Measurements from ENCODE around the gene MROH2A.
"Not testable (repeated sequence)": the region's sequence is repeated elsewhere in the genome, so short reads cannot be mapped to it uniquely, and the experiment has no call there.

MROH2A gene, protein sequence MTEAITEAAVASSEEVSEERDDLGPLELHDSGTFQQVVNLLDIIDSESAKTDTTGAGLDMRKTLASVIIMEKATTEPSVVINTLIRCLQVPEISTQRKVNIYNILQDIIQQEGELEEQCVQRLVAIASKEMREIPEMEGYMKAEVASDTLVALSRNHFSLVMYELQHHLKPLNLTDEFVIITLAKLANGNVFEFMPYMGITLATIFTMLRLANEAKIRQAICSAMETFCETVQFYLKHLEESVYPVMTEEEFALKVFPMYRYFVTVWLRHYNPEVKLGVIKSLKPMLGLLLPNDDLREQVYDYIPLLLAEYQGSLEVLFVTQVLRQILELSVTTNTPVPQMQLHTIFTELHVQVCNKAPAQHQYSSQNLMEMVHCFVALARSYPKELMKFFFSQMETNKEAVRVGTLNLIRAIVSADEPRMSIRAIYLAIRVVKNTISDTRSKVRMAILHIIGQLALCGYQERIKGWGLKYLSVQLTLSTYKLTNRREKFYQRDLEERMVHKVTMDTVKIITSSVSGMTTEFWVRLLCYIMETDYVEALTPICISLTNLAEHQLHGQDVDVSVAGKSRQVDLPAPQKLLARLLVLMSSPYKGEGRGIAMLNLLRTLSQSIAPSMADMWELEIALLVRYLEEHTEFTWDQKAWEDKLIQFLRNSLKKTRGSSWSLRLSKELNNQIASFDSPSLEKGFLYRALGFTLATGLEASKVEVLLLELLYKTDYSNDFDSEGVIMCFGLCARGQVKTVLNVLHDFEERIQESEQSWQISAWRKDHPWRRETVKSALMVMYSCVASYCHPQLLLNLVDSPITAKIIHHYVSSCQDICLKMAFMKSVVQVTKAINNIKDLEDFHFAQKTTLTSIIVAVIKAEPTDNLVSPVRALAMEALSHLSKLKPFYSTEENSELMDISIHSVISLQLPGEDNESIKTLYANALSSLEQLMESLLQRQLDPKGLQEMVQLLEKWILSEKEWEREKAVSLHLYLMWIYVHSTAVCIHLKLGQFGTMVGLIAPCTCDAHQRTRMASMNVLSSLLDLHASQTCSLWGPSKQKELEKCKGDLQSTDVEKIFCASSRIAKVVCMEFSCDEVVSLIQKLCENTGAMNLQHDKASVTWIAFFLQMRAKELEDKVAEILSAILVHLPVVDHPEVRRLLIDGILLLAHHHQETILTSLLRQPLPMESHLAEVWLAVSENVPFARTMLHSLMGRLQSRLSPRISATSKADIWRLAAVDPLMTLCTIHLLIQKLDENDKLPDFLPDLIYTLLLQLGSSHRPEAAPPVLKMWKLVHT (N-terminal part only)

DNA sequence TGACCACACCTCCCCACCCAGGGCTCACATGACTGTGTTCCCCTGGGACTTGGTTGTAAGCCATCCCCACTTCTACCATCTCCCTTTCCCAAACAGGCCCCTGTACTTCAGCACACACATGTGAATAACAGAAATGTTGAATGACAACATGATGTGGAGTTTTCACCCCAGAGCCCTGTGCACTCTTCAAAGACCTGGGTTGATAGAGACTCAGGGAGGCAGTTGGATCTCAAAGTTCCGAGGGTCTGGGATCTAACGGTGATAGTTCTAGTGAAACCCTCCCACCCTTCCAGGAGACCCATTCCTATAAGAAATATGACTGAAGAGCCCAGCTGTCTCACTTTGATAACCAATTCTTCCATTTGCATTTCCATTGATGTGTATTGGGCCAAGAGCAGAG lies at the start of gene MROH2A:
Gene MROH2A (plus strand): TSS at position 301 of the 400 bp plus-strand sequence. CDS start 1,029 bp downstream, outside the sequence.
- DNase-seq, result no peak

DNA sequence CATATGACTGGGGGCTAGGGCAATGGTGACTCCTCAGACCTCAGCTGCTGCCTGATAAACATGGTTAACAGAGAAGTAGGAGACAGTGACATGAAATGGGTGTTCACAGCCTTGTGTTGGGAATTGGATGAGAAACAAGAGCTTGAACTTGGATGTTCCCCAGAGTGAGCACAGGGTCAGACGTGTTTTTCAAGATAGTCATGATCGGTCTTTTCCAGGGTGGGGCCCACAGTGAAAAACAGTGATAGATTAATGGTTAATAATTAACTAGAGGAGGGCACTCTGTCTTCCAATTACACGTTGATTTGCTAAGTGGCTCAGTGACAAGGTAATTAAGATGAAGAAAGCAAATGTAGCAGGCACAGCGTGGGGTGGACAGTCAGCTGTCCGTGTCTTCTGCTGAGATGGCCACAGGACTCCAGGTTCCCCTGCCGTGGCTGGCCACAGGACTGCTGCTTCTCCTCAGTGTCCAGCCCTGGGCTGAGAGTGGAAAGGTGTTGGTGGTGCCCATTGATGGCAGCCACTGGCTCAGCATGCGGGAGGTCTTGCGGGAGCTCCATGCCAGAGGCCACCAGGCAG lies 49.3 kb upstream of the MROH2A start, which contains the start of gene UGT1A3:
Gene UGT1A3 (plus strand): TSS at position 320 of the 579 bp plus-strand sequence. CDS start 85 bp downstream, at position 405.
- DNase-seq, result no peak

DNA sequence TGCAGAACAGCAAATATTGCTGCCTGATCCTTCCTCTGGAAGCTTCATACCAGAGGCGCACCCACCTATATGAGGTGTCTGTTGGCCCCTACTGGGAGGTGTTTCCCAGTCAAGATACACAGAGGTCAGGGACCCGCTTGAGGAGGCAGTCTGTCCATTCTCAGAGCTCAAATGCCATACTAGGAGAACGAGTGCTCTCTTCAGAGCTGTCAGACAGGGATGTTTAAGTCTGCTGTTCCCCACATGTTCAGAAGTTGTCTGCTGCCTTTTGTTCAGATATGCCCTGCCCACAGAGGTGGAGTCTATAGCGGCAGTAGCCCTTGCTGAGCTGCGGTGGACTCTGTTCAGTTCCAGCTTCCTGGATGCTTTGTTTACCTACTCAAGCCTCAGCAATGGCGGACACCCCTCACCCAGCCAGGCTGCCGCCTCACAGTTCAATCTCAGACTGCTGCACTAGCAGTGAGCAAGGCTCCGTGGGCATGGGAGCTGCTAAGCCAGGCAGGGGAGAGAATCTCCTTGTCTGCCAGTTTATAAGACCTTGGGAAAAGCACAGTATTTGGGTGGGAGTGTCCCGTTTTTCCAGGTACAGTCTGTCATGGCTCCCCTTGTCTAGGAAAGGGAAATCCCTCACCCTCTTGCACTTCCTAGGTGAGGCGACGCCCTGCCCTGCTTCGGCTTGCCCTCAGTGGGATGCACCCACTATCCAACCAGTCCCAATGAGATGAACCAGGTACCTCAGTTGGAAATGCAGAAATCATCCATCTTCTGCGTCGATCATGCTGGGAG lies 41.1 kb upstream of the MROH2A start:
- DNase-seq, result not testable (repeated sequence)

DNA sequence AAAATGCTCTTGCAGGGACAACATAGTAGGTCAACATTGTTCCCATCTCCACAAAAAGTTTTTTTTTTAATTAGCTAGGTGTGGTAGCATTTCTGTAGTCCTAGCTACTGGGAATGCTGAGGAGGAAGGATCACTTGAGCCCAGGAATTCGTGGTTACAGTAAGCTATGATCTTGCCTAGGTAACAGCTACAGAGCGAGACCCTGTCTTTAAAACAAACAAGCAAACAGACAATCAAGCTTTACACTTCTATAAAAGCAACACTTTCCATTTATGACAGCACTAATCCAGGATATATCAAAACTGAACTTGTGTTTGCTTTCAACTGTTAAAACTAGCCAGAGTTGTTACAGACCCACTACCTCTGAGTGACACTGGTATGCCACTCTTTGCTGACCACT lies 37.3 kb upstream of the MROH2A start:
- no peak for DNase-seq

DNA sequence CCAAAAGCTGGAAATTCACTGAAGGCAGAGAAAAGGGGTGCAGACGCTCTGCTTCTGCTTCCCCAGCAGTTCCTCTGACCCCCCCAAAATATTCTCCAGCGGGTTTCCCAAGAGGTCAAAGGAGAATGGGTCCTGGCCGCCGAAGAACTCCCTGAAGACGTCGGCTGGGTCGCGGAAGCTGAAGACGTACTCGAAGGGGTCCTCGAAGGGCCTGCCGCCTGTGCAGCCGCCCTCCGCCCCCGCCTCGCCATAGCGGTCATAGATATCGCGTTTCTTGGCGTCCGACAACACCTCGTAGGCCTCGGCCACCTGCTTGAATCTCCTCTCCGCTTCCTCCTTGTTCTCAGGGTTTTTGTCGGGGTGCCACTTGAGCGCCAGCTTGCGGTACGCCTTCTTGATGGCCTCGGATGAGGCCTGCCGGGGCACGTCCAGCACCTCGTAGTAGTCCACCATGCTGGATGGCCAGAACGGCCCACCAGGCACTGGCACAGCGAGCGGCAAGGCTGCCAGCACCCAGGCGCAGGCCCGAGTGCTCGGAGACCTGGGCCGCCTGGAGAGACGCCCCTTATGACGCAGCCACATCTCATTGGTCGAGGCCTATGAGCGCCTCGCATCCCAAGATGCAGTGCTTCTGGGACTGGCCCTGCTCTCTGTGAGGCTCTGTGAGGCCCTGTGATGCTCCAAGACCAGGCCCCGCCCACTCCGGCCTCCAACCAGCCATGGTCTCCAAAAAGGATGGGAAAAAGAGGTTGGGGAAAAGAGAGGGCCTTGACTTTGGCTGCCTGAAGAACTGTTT lies 34.5 kb upstream of the MROH2A start:
- DNase-seq, result no peak

DNA sequence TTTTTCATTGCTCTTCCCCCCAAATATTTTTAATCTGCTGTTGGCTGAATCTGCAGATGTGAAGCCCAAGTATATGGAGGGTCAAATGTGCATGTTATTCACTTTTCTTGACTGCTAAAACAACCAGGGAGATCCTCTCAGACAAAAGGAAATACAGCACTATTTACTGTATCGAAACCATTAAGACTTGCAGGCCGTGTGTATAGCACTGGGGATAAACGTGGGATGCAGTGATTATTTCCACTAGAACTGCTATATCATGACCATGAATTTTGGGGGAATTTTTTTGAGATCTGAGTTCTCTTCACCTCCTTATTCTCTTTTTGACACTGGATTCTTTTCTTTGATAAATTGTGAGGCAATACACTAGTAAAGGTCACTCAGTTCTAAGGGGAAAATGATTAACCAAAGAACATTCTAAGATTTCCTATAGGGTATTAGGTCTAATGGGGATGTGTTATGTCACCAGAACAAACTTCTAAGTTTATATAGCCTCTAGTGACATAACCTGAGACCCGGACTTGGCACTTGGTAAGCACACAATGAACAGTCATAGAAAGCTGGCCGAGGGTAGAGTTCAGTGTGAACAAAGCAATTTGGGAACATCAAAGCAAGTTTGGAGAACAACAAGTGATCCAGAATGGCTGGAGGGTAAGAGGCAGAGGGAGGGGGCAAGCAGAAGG lies 32.9 kb upstream of the MROH2A start:
- DNase-seq, result no peak

DNA sequence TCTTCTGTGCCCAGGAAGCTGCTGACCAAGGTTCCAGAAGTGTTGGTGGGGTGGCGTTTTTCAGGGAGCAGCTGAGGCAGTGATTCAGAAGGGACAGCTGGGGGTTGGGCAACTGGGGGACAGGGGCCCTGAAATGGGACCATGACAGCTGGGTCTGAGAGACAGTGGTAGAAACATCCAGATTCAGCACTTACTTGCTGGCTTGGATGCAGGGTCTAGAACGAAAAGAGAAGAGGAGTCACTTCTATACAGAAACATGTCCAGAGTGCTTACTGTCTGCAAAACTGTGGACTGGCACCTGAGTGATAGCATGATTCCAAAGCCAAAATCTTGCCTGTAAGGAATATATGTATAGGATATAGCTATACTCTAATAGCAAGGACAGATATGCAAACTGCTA lies 32.3 kb upstream of the MROH2A start:
- DNase-seq, result not testable (repeated sequence)

DNA sequence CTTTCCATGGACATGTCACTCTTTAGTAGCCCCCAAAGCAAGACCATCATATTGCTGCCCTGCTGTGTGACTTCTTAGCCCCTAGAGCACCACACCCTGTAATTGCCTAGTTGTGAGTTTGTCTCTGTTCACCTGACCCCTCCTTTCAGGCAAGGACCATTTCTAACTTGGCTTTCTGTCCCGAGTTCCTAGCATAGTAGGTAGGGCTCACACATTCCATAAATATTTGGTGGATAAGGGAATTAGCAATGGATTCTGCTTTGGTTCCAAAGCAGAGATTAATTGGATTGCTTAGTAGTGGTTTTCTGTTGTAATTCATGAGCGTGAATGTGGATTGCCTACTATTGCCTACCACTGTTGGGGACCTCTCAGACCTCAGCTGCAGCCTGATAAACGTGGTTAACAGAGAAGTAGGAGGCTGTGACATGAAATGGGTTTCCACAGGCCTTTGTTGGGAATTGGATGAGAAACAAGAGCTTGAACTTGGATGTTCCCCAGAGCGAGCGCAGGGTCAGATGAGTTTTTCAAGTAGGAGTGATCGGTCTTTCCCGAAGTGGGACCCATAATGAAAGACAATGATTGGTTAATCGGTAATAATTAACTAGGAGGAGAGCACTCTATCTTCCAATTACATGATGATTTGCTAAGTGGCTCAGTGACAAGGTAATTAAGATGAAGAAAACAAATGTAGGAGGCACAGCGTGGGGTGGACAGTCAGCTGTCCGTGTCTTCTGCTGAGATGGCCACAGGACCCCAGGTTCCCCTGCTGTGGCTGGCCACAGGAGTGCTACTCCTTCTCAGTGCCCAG lies 31.5 kb upstream of the MROH2A start:
- DNase-seq, result no peak

DNA sequence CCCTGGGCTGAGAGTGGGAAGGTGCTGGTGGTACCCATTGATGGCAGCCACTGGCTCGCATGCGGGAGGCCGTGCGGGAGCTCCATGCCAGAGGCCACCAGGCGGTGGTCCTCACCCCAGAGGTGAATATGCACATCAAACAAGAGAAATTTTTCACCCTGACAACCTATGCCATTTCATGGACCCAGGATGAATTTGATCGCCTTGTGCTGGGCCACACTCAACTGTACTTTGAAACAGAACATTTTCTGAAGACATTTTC lies 30.9 kb upstream of the MROH2A start:
- no peak for DNase-seq

DNA sequence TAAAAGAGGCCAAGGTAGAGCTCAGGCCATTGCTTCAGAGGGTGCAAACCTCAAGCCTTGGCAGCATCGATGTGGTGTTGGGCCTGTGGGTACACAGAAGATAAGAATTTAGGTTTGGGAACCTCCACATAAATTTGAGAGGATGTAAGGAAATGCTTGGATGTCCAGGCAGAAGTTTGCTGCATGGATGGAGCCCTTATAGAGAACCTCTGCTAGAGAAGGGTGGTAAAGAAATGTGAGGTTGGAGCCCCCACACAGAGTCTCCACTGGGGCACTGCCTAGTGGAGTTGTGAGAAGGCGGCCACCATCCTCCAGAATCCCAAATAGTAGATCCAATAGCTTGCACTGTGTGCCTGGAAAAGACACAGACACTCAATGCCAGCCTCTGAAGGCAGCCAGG lies 27.4 kb upstream of the MROH2A start:
- DNase-seq, result not testable (repeated sequence)

DNA sequence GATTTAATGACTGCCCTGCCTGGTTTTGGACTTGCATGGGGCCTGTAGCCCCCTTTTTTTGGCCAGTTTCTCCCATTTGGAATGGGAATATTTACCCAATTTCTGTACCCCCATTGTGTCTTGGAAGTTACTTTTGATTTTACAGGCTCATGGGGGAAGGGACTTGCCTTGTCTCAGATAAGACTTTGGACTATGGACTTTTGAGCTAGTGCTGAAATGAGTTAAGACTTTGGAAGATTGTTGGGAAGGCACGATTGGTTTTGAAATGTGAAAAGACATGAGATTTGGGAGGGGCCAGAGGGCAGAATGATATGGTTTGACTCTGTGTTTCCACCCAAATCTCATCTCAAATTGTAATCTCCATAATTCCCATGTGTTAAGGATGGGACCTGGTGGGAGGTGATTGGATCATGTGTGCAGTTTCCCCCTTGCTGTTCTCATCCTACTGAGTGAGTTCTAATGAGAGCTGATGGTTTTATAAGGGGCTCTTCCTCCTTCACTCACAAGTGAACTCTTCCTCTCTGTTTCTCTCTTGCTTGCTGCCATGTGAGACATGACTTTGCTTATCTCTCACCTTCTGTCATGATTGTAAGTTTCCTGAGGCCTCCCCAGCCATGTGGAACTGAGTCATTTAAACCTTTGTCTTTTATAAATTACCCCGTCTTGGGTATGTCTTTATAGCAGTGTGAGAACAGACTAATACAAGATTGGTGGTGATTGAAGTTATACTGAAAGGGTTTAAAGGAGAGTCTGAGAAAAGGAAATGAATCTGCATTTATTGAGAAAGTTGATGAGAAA lies 26.7 kb upstream of the MROH2A start:
- not testable (repeated sequence) for DNase-seq

DNA sequence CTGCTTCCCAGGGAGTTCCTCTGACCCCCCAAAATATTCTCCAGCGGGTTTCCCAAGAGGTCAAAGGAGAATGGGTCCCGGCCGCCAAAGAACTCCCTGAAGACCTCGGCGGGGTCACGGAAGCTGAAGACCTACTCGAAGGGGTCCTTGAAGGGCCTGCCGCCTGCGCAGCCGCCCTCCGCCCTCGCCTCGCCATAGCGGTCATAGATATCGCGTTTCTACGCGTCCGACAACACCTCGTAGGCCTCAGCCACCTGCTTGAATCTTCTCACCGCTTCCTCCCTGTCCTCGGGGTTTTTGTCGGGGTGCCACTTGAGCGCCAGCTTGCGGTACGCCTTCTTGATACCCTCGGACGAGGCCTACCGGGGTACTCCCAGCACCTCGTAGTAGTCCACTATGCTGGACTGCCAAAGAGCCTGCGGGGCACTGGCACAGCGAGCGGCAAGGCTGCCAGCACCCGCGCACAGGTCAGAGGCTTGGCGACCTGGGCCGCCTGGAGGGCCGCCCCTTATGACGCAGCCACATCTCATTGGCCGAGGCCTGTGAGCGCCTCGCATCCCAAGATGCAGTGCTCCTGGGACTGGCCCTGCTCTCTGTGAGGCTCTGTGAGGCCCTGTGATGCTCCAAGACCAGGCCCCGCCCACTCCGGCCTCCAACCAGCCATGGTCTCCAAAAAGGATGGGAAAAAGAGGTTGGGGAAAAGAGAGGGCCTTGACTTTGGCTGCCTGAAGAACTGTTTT lies 23.1 kb upstream of the MROH2A start:
- no peak for DNase-seq

DNA sequence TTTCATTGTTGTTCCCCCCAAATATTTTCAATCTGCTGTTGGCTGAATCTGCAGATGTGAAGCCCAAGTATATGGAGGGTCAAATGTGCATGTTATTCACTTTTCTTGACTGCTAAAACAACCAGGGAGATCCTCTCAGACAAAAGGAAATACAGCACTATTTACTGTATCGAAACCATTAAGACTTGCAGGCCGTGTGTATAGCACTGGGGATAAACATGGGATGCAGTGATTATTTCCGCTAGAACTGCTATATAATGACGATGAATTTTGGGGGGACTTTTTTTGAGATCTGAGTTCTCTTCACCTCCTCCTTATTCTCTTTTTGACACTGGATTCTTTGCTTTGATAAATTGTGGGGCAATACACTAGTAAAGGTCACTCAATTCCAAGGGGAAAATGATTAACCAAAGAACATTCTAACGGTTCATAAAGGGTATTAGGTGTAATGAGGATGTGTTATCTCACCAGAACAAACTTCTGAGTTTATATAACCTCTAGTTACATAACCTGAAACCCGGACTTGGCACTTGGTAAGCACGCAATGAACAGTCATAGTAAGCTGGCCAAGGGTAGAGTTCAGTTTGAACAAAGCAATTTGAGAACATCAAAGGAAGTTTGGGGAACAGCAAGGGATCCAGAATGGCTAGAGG lies 21.6 kb upstream of the MROH2A start:
- DNase-seq, result no peak

DNA sequence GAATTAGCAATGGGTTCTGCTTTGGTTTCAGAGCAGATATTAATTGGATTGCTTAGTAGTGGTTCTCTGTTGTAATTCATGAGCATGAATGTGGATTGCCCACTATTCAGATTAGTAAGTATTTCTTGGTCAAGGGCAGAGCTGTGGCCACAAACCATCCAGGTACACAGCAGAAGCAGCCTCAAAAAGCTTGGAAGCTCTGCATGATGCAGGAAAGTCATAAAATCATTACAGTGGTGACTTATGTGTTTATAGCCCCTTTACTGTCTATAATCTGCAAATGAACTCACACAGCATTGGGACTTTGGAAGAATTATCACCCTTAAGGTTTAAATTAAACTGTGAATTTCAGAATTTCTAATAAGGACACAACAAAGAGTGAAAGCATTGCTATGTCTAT lies 20.0 kb upstream of the MROH2A start:
- DNase-seq, result no peak

DNA sequence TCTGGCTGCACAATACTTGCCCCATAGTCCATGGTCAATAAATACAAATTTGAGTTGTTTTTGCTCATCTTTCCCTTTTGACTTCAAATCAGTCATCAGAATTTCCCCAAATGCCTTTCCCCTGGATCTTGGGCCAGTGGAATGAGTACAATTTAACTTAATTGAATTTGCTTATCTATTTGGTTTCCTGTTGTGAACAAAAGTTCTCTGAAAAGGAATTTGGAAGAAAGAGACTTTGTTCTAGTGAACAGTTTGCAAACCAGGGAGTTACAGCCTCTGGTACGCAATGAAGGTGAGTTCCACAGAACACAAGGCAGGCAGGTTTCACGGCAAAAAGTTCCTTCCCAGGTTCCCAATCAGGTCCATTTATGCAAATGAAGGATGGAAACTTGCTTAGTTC lies 19.3 kb upstream of the MROH2A start:
- DNase-seq, result no peak

DNA sequence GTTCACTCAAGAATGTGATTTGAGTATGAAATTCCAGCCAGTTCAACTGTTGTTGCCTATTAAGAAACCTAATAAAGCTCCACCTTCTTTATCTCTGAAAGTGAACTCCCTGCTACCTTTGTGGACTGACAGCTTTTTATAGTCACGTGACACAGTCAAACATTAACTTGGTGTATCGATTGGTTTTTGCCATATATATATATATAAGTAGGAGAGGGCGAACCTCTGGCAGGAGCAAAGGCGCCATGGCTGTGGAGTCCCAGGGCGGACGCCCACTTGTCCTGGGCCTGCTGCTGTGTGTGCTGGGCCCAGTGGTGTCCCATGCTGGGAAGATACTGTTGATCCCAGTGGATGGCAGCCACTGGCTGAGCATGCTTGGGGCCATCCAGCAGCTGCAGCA lies 18.1 kb upstream of the MROH2A start, which contains the start of gene UGT1A1:
Gene UGT1A1 (plus strand): TSS at position 228 of the 400 bp plus-strand sequence. CDS start 18 bp downstream, at position 246.
- no peak for DNase-seq

DNA sequence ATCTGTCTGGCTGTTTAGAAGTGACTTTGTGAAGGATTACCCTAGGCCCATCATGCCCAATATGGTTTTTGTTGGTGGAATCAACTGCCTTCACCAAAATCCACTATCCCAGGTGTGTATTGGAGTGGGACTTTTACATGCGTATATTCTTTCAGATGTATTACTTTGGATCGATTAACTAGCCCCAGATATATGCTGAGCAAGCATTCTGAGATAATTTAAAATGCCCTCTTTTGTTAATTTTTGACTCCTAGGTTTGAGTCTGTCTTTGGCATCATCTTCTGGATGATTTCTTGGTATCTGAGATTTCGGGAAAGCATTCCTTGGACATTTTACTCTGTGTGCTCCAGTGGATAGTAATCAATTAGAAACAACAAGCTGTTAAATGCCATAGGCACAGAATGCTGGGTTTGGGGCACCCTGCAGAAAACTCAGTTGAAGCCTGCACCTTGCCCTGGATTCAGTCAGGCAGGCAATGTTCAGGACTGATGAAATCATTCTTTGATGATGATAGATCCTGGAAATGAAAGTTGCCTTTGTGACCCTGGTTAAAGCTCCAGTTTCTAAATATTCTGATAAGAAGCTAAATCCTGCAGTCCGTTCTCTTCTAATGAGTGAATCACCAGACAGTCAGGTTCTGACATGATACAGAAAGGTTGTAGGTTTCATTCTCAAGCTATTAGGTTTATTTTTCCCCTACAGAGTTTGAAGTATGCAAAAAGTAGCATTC lies 16.9 kb upstream of the MROH2A start:
- DNase-seq, result no peak

Measured in NCI-H526 treated with DMSO at 0.1 percent for 48 hours (cell line).